T-helper 1 cell (primary cell): ENCODE data around the gene NPIPB6.
"Not testable (repeated sequence)": the region's sequence is repeated elsewhere in the genome, so short reads cannot be mapped to it uniquely, and the experiment has no call there.

ENCODE experiments used
- DNase-seq, 5 donors: peaks; one replicate each; pipeline ENCODE4 v3.0.0-alpha.2; 2012 to 2020
- total RNA-seq, 4 donors: gene quantifications; one replicate each; lab custom pipeline; 2026; lab: John Stamatoyannopoulos, UW

Gene NPIPB6
- total RNA-seq: 0 to 0.30 (median 0.20) reads per million in 4 donors

DNA sequence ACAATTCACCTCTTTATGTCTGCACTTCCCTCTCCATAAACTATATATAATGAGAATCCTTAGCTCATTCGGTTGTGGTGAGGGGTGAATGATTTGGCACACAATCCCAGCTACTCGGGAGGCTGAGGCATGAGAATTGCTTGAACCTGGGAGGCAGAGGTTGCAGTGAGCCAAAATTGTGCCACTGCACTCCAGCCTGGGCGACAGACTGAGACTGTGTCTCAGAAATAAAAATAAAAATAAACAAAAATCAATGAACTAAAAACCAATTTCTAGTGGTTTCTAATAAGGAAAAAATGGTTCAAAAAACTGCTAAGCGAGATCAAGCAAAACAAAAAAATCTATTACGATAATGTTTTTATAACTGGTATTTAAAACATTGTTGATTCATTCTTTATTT, at the start of gene NPIPB6:
NPIPB6 (minus strand) TSS at position 101 of the 400 bp plus-strand sequence. CDS start 686 bp downstream, outside the sequence.
- DNase-seq: not testable (repeated sequence)

DNA sequence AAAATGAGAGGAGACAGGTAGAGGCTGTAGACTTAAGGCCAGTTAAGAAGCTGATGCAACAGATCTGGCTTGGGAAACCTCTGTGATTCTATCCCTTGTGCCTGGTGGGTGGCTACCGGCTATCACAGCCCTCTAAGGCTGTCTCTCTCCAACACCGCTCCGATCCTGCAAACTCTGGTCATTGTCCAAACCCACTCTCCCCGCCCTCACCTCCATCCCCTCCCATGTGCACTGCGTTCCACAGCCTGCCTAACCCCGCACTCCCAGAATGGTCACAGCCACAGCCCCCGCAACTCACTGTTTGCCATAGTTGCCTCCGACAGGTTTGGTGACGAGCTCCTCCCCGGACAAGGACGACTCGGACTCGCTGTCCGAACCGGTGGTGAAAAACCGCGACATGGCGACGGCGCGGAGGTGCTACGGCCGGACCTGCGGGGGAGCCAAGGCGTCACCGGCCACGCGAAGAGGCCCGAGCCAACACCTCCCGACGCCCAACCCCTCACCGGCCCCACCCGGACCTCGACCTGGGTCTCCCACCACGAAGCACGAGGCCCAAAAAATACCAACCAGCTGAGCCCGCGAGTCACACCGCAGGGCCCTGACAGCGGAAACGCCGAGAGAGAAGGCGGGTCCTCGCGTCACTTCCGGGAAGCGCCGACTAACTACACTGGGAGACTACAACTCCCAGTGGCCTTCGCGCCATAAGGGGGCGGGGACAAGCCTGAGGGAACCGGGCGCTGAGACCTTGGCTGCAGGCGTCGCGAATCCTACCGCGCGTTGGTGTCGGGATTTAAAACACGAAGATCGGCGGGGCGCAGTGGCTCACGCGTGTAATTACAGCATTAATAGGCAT, 40.1 kb upstream of the NPIPB6 start, which contains the start of gene EIF3CL:
EIF3CL (minus strand) TSS at position 622 of the 853 bp plus-strand sequence; CDS start at position 399, 223 bp downstream.
- not testable (repeated sequence) for DNase-seq

DNA sequence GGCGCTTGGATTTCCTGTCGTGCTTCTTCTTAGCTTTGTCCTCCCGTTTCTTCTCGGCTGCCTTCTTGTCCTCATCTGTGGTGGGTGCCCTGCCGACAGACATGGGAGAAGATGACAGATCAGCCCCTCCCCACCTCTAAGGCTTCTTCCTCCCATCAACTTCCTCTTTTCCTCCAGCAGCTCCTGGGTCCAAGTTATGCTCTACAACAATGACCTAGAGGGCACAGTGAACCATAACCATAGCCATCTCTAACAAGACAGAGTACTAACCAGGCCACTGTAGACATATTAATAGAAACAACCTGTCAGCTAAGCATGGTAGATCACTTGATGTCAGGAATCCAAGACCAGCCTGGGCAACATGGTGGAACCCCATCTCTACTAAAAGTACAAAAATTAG, 28.7 kb upstream of the NPIPB6 start:
- not testable (repeated sequence) for DNase-seq

DNA sequence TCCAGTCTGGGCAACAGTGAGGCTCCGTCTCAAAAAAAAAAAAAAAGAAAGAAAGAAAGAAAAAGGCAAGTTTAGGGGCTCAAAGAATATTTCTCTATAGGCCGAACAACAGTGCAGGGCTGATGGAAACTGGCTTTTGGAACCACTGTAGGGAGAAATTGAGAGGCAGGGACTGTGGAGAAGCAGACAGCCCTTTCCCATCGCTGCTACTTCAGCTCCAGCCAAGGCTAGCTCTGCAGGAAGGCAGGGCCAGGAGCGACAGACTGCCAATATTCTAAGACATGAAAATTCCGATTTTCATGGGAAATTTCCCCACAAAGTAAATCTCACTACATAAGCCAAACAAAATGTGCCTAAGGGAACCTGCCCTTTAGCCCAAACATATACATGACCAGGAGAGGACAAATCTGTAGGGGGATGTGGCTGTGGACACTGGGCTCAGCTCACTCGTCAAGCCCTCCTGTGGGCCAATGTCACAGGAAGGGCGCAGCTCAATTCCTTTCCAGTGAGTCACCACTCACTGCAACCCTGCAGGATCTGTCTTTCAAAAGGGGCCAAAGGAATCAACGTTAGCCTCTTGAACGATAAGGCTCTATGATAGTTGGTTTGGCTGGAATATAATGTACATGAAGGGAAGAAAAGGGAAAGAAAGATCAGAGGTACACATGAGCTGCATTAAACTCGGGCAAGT, 19.0 kb upstream of the NPIPB6 start:
- not testable (repeated sequence) for DNase-seq

DNA sequence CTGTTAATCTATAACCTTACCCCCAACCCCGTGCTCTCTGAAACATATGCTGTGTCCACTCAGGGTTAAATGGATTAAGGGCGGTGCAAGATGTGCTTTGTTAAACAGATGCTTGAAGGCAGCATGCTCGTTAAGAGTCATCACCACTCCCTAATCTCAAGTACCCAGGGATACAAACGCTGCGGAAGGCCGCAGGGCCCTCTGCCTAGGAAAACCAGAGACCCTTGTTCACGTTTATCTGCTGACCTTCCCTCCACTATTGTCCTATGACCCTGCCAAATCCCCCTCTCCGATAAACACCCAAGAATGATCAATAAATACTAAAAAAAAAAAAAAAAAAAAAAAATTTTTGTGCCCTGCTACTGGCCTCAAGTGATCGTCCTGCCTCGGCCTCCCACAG, 14.5 kb upstream of the NPIPB6 start:
- DNase-seq: not testable (repeated sequence)

DNA sequence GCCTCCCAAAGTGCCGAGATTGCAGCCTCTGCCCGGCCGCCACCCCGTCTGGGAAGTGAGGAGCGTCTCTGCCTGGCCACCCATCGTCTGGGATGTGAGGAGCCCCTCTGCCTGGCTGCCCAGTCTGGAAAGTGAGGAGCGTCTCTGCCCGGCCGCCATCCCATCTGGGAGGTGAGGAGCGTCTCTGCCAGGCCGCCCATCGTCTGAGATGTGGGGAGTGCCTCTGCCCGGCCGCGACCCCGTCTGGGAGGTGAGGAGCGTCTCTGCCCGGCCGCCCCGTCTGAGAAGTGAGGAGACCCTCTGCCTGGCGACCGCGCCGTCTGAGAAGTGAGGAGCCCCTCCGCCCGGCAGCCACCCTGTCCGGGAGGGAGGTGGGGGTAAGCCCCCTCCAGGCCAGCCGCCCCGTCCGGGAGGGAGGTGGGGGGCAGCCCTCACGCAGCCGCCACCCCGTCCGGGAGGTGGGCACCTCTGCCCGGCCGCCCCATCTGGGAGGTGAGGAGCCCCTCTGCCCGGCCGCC, 13.9 kb upstream of the NPIPB6 start:
- DNase-seq: not testable (repeated sequence)

DNA sequence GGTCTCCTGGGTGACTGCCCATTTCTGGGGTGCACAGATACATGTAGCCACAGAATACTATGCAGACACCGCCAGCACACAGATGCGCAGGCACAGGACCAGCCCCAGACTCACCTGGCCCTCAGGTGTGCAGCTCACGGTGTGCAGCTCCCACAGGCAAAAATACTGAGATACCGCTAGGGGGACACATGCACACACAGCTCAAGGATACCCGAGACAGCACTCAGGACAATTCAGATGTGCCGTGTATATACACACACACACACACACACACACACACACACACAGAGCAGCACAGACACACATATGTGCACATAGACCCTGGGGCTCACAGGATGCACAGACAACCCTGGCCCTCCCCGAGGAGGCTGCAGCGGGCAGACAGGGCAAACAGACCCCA, 11.8 kb upstream of the NPIPB6 start:
- not testable (repeated sequence) for DNase-seq

DNA sequence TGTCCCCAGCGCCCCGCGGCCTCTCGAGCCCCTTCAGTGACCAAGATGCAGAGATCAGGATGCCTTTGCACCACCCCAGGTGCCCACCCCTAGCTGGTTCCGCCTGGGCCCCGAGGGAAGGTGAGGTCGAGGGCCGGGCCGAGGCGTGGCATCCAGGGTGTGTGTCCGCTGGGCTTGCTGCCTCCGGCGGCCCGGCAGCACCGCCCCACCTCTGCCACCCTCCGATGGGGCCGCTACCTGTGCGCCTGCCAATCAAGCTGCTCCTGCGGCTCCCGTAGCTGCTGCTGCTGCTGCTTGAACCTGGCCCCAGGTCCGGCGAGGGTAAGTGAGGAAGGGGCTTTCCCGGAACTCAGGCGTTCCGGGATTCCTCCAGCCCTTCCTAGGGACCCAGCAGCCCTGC, 11.0 kb upstream of the NPIPB6 start:
- DNase-seq: not testable (repeated sequence)

DNA sequence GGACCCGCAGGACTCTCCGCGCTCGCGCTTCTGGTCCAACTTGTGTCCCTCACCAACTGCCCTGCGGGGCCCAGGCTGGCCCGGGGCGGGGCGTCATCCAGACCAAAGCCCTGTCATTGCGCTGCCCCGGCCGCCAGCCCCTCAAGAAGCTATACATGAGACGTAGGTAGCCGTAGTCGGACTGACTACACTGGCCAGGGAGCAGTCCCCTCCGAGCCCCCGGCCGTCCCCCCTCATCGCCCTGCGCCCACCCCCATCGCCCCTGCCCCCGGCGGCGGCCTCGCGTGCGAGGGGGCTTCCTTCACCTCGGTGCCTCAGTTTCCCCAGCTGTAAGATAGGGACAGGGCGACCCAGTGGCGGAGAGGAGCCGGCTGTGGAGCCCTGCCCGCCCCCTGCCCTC, 4.6 kb upstream of the NPIPB6 start:
- peak in 1 of 5 donors; percentile 5 for DNase-seq

DNA sequence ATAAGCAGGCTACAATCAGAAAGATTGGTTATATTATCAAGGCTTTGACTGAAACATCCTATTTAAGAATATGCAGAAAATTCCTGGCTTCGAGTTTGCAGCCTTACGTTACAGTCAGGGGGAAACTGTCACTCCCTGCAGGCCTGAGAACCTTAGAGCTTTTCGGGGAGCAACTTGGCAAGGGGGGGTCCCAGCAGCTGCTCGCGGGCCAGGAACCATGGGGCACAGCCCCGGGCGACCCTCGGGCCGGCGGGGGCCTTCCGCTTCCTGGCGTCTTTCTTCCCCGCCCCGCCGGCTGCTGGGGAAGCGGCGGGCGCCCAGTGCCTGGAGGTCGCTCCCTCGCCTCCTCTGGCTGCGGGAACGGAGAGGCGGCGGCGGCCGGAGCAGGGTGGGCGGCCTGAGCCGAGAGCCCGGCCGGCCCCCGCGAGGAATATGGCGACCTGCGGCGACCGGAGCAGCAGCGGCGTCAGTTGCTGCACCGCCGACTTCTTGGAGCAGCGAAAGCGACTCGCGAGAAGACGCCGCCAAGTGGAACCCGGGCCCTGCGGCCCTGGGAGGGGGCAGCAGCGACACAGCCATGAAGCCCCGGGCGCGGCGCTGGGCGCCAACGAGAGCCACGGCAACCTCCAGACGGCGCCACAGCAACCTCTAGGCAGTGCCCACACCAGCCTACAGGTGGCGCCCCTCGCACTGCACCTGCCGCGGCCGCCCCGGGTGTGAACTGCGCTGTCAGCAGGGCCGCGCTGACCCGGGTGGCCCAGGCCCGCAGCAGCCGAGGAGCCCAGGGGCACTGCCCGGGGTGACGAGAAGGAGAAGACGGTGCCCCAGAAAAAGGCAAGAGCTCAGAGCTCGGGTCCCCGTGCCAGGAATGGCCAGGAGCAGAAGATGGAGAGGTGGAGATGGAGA, 1.2 kb upstream of the NPIPB6 start:
- not testable (repeated sequence) for DNase-seq

DNA sequence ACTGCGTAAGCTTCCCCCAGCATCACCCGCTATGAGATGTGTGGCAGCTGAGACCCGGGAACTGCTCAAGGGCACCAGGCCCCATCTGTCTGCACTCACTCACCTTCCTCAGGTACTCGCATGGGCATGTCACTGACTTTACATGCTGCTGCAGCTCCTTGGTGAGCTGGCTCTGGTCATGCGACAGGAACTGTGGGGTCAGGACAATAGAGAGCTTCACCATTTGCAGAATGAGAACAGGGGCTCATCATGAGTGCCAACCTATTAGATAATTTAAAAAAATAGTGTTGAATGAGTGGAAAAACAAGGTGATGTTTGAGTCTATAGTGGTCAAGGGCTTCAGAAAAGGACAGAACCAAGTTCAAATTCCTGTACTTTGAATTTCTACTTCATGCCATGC, 708 bp downstream of the NPIPB6 start:
- DNase-seq: not testable (repeated sequence)

DNA sequence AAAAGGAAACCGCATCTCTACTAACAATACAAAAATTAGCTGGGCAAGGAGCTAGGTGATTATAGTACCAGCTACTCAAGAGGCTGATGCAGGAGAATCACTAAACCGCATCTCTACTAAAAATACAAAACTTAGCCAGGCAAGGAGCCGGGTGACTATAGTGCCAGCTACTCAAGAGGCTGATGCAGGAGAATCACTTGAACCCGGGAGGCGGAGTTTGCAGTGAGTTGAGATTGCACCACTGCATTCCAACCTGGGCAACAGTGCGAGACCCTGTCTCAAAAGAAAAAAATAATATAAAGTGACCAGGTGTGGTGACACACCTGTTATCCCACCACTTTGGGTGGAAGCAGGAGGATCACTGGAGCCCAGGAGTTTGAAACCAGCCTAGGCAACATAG, 25.1 kb downstream of the NPIPB6 start:
- not testable (repeated sequence) for DNase-seq

DNA sequence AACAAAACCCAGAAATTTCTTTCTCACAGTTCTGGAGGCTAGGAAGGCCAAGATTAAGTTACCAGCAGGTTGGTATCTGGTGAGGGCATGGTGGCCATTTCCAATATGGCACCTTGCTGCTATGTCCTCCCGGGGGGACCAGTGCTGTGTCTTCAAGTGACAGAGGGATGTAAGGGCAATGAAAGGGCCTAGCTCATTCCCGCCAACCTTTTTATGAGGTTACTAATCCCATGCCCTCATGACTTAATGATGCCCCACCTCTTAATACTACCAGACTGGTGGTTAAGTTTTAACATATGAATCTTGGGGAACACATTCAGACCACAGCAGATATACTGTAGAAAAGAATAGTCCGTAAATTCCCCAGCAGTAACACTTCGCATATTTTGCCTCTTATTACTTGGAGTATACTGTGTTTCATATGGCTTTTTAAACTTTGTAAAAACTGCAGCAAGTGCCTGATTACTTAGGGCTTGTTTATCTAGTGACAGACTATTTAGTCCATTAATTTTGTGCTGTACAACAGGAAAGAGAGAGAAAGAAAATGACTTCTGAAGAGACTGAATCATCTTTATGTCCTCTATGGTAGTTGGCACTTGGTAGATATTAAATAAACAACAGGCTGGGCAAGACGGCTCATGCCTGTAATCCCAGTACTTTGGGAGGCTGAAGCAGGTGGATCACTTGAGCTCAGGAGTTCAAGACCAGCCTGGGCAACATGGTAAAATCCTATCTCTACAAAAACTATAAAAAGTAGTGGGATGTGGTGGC, 26.2 kb downstream of the NPIPB6 start:
- DNase-seq: not testable (repeated sequence)

DNA sequence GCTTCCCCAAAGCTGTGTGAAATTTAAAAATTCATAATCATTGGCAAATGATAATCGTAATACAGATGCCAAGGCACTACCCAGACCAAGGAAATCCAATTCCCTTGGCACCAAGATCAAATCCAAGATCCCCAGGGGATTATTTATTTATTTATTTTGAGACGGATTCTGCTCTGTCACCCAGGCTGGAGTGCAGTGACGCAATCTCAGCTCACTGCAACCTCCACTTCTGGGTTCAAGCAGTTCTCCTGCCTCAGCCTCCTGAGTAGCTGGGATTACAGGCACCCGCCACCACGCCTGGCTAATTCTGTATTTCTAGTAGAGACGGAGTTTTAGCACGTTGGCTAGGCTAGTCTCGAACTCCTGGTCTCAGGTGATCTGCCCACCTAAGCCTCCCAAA, 27.6 kb downstream of the NPIPB6 start:
- not testable (repeated sequence) for DNase-seq

DNA sequence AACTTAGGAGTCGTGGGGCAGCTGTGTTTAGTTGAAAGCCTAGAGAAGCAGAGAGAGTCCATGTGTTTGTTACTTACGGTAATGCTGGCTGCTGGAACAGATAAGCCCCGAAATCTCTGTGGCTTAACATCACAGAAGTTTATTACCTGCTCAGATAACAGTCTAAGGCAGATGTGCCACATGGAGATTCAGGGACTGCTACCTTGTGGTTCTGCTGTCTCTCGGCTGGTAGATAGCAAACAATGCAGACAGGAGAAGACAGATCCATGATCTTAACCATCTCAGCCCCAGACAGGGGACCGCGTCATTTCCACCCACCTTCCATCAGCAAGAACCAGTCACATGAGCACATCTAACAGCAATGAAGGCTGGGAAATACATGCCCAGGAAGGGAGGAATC, 30.7 kb downstream of the NPIPB6 start:
- DNase-seq: not testable (repeated sequence)

DNA sequence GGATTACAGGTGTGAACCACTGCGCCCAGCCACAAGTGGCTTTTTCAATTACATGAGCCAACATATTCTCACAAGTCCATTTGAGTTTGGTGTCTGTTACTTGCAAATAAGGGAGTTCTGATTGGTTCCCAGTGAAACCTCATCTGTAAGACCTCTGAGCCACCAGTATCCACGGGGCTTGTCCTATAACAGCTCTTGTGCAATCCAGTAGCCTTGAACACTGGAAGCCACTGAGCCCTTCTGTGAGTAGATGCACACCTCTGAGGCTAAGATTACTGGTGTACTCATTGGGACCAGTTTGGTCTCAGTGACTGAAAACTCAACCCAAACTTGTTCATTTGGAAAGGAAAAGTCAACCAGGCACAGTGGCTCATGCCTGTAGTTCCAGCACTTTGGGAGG, 32.3 kb downstream of the NPIPB6 start:
- not testable (repeated sequence) for DNase-seq

DNA sequence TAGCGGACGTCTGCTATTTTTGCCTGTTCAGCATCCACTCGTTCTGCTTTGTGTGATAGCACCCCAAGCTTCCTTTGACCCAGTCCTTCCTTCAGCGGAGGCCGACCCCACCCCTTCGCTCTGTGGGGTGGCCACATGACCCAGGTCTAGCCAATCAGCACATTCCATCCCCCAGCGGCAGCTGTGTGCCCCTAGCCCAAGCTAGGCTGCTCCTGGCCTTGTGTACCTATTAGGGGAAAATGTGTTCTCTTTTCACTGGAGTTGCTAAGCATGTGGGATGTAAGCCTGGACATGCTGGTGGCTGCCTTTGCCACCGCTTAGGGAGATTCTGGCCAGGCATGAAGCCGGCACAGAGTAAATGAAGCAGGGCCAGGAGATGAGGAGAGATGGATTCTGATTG, 33.1 kb downstream of the NPIPB6 start:
- not testable (repeated sequence) for DNase-seq

DNA sequence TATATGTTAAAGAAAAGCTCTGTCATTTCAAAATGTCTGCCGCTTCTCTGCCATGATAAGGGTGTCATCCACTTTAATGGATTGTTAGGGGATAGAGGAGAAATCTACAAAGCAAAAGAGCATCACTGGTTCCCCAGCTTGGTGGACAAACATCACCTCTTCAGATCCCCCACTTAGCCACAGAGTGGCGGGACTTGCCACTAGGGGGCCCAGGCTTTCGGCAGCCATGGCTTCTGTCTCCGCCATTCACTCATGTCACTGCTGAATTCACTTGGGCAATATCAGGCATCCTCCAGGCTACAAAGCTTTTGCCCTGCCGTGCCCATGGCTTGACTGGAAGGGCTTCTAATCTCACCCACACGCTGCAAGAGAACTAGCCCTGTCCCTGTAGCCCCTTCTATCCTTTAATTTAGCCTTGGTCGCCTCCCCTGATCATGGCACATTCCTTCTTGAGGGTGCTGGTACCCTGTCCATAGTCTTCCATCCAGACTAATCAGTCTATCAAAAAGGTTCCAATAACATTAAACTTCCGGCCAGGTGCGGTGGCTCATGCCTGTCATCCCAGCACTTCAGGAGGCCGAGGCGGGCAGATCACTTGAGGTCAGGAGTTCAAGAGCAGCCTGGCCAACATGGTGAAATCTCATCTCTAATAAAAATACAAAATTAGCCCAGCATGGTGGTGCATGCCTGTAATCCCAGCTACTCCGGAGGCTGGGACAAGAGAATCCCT, 36.3 kb downstream of the NPIPB6 start:
- DNase-seq: peak in 4 of 5 donors; percentile 36 to 45 (median 42)

DNA sequence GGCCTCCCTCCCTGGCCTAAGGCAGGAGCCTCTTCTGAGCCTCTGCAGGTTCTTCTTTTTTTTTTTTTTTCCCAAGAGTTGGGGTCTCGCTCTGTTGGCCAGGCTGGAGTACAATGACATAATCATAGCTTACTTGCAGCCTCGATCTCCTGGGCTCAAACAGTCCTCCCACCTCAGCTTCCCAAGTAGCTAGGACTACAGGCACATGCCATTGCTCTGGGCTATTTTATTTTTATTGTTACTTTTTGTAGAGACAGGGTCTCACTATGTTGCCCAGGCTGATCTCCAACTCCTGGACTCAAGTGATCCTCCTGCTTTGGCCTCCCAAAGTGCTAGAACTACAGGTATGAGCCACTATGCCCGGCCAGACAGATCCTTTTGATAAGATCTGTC, 38.4 kb downstream of the NPIPB6 start:
- no peak for DNase-seq

DNA sequence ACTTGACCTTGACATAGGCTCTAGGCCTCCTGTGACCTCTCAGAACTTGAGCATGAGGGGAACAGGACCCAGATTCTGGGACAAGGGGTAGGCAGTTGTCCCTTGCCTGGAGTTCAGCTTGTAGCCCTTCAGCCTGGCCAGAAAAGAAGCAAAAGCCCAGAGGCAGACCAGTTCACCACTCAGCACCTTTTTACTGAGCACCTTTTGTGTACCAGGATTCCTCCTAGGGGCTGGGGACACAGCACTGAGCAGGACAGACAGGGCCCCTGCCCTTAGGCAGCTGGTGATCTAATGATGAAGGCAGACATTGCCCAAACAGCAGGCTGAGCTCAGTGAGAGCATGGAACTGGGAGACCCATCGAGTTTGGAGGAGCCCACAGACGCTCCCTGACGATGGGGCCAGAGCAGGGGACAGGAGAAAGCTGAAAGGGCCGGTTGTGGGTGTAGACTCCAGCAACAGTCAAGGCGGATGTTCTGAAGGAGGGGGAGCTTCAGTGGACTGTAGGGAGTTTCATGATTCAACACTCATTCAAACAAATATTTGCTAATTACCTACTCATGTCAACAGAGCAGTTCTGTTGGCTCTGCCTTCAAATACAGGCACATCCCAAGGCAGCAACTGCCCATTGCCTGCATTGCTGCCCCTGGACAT, 38.9 kb downstream of the NPIPB6 start:
- no peak for DNase-seq
